ENCODE measurements around the gene LZTS2. TPM values are rescaled to one million over a fixed set of nuclear protein-coding genes. Genes with fewer than 3 reads are reported as not detected.

LZTS2 gene
- total and polyA plus RNA-seq, 4 donors = 2.1 to 10.3 (median 9.5) TPM

- no peak for DNase-seq (ENCODE audit: low spot score)
These were observed 20.9 kb downstream of the LZTS2 start for GRCh38 chr10:101020427-101021075.

GRCh38 chr10:101021239-101021638, 21.6 kb downstream of the LZTS2 start:
- Histone ChIP-seq H3K27ac (ENCODE audit: low read depth in 1 of 2, low read length in 2 of 2) (no peak overlapping the region), H3K27me3 (ENCODE audit: control insufficient read depth in 4 of 4, insufficient read depth in 4 of 4, low read length in 3 of 4) (peaks cover 0 to 2% (median under 1%) of the 10 kb centered on the region in 4 donors), H3K4me3 (ENCODE audit: low read depth in 1 of 3, low read length in 3 of 3) (no peak overlapping the region), H3K36me3 (ENCODE audit: control insufficient read depth in 4 of 4, insufficient read depth in 3 of 4, low read depth in 1 of 4, low read length in 3 of 4) (no peaks in the 10 kb centered on the region), H3K9me3 (ENCODE audit: control insufficient read depth in 4 of 4, low read length in 3 of 4) (no peaks in the 10 kb centered on the region), H3K4me1 (ENCODE audit: control insufficient read depth in 4 of 4, insufficient read depth in 4 of 4, low read length in 3 of 4) (peaks cover 0 to 4% (median under 1%) of the 10 kb centered on the region in 4 donors), H3K9ac (ENCODE audit: low read depth in 1 of 2, low read length in 2 of 2) (no peak overlapping the region)
- WGBS = 81% methylated on average over 4 of the region's 4 CpGs
- TF ChIP-seq JUND (IDR thresholded peaks at IDR 0.05) (no peak), FOXA2 (IDR thresholded peaks at IDR 0.05) (no peak), EGR1 (IDR thresholded peaks at IDR 0.05; ENCODE audit: low read depth in 2 of 2) (no peak), HNF4A (conservative IDR thresholded peaks at IDR 0.05) (no peak), TAF1 (conservative IDR thresholded peaks at IDR 0.05) (no peak), SP1 (IDR thresholded peaks at IDR 0.05) (no peak), RXRA (IDR thresholded peaks at IDR 0.05) (no peak), REST (IDR thresholded peaks at IDR 0.05) (no peak), NR2F2 (IDR thresholded peaks at IDR 0.05) (no peak), ZBTB33 (IDR thresholded peaks at IDR 0.05) (no peak), RAD21 (IDR thresholded peaks at IDR 0.05) (no peak), YY1 (IDR thresholded peaks at IDR 0.05) (no peak), FOXA1 (IDR thresholded peaks at IDR 0.05) (no peak), CTCF (IDR thresholded peaks at IDR 0.05; ENCODE audit: low read depth, low read length, missing input control) (no peak), MAX (IDR thresholded peaks at IDR 0.05) (no peak), HNF4G (IDR thresholded peaks at IDR 0.05) (no peak), ATF3 (IDR thresholded peaks at IDR 0.05) (no peak), GABPA (IDR thresholded peaks at IDR 0.05 in 1 of 2, conservative IDR thresholded peaks at IDR 0.05 in 1 of 2) (no peak)
- no peak for DNase-seq (ENCODE audit: low spot score)

More at GRCh38 chr10:101020427-101021075, 20.9 kb downstream of the LZTS2 start:
- Histone ChIP-seq H3K9me3 (ENCODE audit: control insufficient read depth in 4 of 4, low read length in 3 of 4) (no peaks in the 10 kb centered on the region), H3K4me1 (ENCODE audit: control insufficient read depth in 4 of 4, insufficient read depth in 4 of 4, low read length in 3 of 4) (peaks cover 0 to 4% (median under 1%) of the 10 kb centered on the region in 4 donors), H3K27ac (ENCODE audit: low read depth in 1 of 2, low read length in 2 of 2) (no peak overlapping the region), H3K36me3 (ENCODE audit: control insufficient read depth in 4 of 4, insufficient read depth in 3 of 4, low read depth in 1 of 4, low read length in 3 of 4) (no peaks in the 10 kb centered on the region), H3K9ac (ENCODE audit: low read depth in 1 of 2, low read length in 2 of 2) (no peak overlapping the region), H3K27me3 (ENCODE audit: control insufficient read depth in 4 of 4, insufficient read depth in 4 of 4, low read length in 3 of 4) (peaks cover 0 to 2% (median under 1%) of the 10 kb centered on the region in 4 donors), H3K4me3 (ENCODE audit: low read depth in 1 of 3, low read length in 3 of 3) (no peak overlapping the region)
- WGBS = 86% methylated on average over 10 of the region's 10 CpGs
- TF ChIP-seq GABPA (IDR thresholded peaks at IDR 0.05 in 1 of 2, conservative IDR thresholded peaks at IDR 0.05 in 1 of 2) (no peak), NR2F2 (IDR thresholded peaks at IDR 0.05) (no peak), SP1 (IDR thresholded peaks at IDR 0.05) (no peak), RXRA (IDR thresholded peaks at IDR 0.05) (no peak), TAF1 (conservative IDR thresholded peaks at IDR 0.05) (no peak)
